GM12878 (cell line): ENCODE measurements around the gene LEKR1.
"Not testable (repeated sequence)": the region's sequence is repeated elsewhere in the genome, so short reads cannot be mapped to it uniquely, and the experiment has no call there.

Experiments used
- NFYB ChIP-seq: IDR thresholded peaks from 2 replicates; pipeline ENCODE4 v1.6.1; 2011; ENCODE audit warnings: low read depth, mild to moderate bottlenecking, low read length, improper control_type of control experiment, moderate library complexity; ENCODE audit not compliant: insufficient read depth
- RCOR1 ChIP-seq: conservative IDR thresholded peaks from 2 replicates; pipeline ENCODE4 v1.6.1; 2012; ENCODE audit warnings: low read depth, low read length, improper control_type of control experiment

DNA sequence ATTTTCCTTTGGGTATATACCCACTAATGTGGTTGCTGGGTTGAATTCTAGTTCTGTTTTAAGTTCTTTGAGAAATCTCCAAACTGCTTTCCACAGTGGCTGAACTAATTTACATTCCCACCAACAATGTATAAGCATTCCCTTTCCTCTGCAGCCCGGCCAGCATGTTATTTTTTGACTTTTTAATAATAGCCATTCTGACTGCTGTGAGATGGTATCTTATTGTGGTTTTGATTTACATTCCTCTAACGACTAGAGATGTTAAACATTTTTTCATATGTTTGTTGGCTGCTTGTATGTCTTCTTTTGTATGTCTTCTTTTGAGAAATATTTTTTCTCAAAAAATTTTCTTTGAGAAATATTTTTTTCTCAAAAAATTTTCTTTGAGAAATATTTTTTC lies 84.7 kb downstream of the LEKR1 start:
- not testable (repeated sequence) for TF ChIP-seq NFYB, RCOR1
